Keratinocyte (primary cell): ENCODE measurements around the gene NEUROG1. TPM values are rescaled to one million over a fixed set of nuclear protein-coding genes. Genes with fewer than 3 reads are reported as not detected.

Source experiments
- DNase-seq: peaks from one replicate; pipeline ENCODE4 v3.0.0-alpha.2; 2011; ENCODE audit warnings: low read depth, missing footprints, low spot score
- FAIRE-seq: peaks from 2 replicates; lab custom pipeline; 2011; peaks lifted over from hg19 to GRCh38; lab: Jason Lieb, UNC
- H2AFZ ChIP-seq: 2 replicates; pipeline ENCODE4 v1.6.0; 2012; ENCODE audit warnings: low read length, control low read depth, inconsistent platforms; ENCODE audit not compliant: control insufficient read depth
- H3K27ac ChIP-seq: 2 replicates; pipeline ENCODE4 v1.5.1; 2011; ENCODE audit warnings: low read length; ENCODE audit not compliant: control insufficient read depth, insufficient read depth
- H3K27me3 ChIP-seq: 3 replicates; pipeline ENCODE4 v1.6.0; 2011; ENCODE audit warnings: low read length; ENCODE audit not compliant: control insufficient read depth, insufficient read depth; ENCODE audit errors: extremely low read depth
- H3K36me3 ChIP-seq, 2 experiments: 2 replicates in 1 of 2; 3 replicates in 1 of 2; pipeline ENCODE4 v1.5.1; 2011; ENCODE audit warnings: low read length in 2 of 2, mild to moderate bottlenecking in 1 of 2; ENCODE audit not compliant: control insufficient read depth in 2 of 2, insufficient read depth in 2 of 2; ENCODE audit errors: extremely low read depth in 1 of 2
- H3K4me1 ChIP-seq: 3 replicates; pipeline ENCODE4 v1.5.1; 2011; ENCODE audit warnings: low read length; ENCODE audit not compliant: control insufficient read depth, insufficient read depth; ENCODE audit errors: extremely low read depth
- H3K4me2 ChIP-seq: 3 replicates; pipeline ENCODE4 v1.6.0; 2011; ENCODE audit warnings: low read depth, low read length; ENCODE audit not compliant: control insufficient read depth, insufficient read depth; ENCODE audit errors: extremely low read depth
- H3K4me3 ChIP-seq, 3 experiments: fragments of 200-600 bp in 1 of 3; sonication (generic) in 1 of 3; 2 replicates in 2 of 3; 3 replicates in 1 of 3; pipeline ENCODE4 v1.5.1; 2011 to 2016; ENCODE audit warnings: low read length in 3 of 3, mild to moderate bottlenecking in 3 of 3, control low read depth in 2 of 3, inconsistent platforms in 1 of 3, low read depth in 1 of 3, mixed read lengths in 1 of 3, mixed run types in 1 of 3, moderate library complexity in 1 of 3; ENCODE audit not compliant: control insufficient read depth in 2 of 3, insufficient read depth in 2 of 3; ENCODE audit errors: extremely low read depth in 1 of 3
- H3K79me2 ChIP-seq: 2 replicates; pipeline ENCODE4 v1.6.0; 2012; ENCODE audit warnings: low read length; ENCODE audit not compliant: control insufficient read depth, insufficient read depth
- H3K9ac ChIP-seq: 3 replicates; pipeline ENCODE4 v1.6.0; 2011; ENCODE audit warnings: low read length; ENCODE audit not compliant: control insufficient read depth, insufficient read depth; ENCODE audit errors: extremely low read depth
- H3K9me1 ChIP-seq: 3 replicates; pipeline ENCODE4 v1.6.0; 2011; ENCODE audit warnings: low read length; ENCODE audit not compliant: control insufficient read depth, insufficient read depth; ENCODE audit errors: extremely low read depth
- H3K9me3 ChIP-seq: 2 replicates; pipeline ENCODE4 v1.5.1; 2012; ENCODE audit warnings: low read depth, low read length; ENCODE audit not compliant: control insufficient read depth
- H4K20me1 ChIP-seq: 3 replicates; pipeline ENCODE4 v1.6.0; 2011; ENCODE audit warnings: low read length; ENCODE audit not compliant: control insufficient read depth, insufficient read depth; ENCODE audit errors: extremely low read depth
- CTCF ChIP-seq, 3 experiments: IDR thresholded peaks in 1 of 3; conservative IDR thresholded peaks in 1 of 3; optimal IDR thresholded peaks in 1 of 3; 2 replicates in 2 of 3; 3 replicates in 1 of 3; pipeline versions ENCODE3 to v1.5.1; 2011; ENCODE audit warnings: low read length in 3 of 3, mild to moderate bottlenecking in 3 of 3, moderate library complexity in 2 of 3, control low read depth in 1 of 3, inconsistent platforms in 1 of 3; ENCODE audit not compliant: insufficient read depth in 2 of 3; ENCODE audit errors: extremely low read depth in 1 of 3
- EZH2 ChIP-seq: IDR thresholded peaks from one replicate; pipeline ENCODE4 v1.6.1; 2012; ENCODE audit warnings: inconsistent platforms, mild to moderate bottlenecking, low read length, moderate library complexity
- dilution Hi-C: fragments of 300-500 bp; cut with MboI; formaldehyde crosslinking; loops from one replicate; pipeline ENCODE4 v1.7.0; 2020; ENCODE audit warnings: low sequenced_read_pairs; ENCODE audit not compliant: extremely low pct_ligation_motif_present
- polyA plus RNA-seq, 5 experiments: library from polyadenylated mRNA; depleted of rRNA in 3 of 5; stranded (reverse) in 3 of 5; stranded (forward) in 1 of 5; unstranded in 1 of 5; fragments of >200 nt; gene quantifications; 1 replicate in 1 of 5; 2 replicates in 3 of 5; 3 replicates in 1 of 5; pipeline versions ENCODE4 v1.2.1 to v1.2.3, GENCODE V29; 2011 to 2012; ENCODE audit warnings: missing spikeins in 2 of 5, low read depth in 1 of 5, low replicate concordance in 1 of 5

The NEUROG1 gene
- polyA plus RNA-seq, 1 donor (not counting 4 experiments of a cell fraction or from before 2014, with no cell fraction given), result not detected

GRCh38 chr5:135492319-135492626 lies 43.5 kb downstream of the NEUROG1 start:
- DNase-seq (peak; percentile 69), FAIRE-seq (peak; percentile 97)
- Histone ChIP-seq H3K79me2 (no peaks in the 10 kb centered on the region), H3K27ac (peak overlapping the region; percentile 51), H3K9me1 (peaks cover 4% of the 10 kb centered on the region), H3K9me3 (no peaks in the 10 kb centered on the region), H3K4me1 (peaks cover 44% of the 10 kb centered on the region), H3K4me3 (no peak overlapping the region), H3K9ac (no peak overlapping the region), H2AFZ (no peak overlapping the region), H3K27me3 (no peaks in the 10 kb centered on the region), H3K36me3 (no peaks in the 10 kb centered on the region), H4K20me1 (no peaks in the 10 kb centered on the region), H3K4me2 (peak overlapping the region; percentile 65)
- dilution Hi-C loops, result no loop called here
- TF ChIP-seq CTCF (optimal IDR thresholded peaks at IDR 0.05 in 1 of 3, IDR thresholded peaks at IDR 0.05 in 1 of 3, conservative IDR thresholded peaks at IDR 0.05 in 1 of 3; ENCODE audit: extremely low read depth in 1 of 3, insufficient read depth in 2 of 3, low read length in 3 of 3), result no peak
- TF ChIP-seq EZH2, result no peak

- Histone ChIP-seq H4K20me1 (no peaks in the 10 kb centered on the region), H3K9me3 (no peaks in the 10 kb centered on the region), H3K79me2 (no peaks in the 10 kb centered on the region), H3K9me1 (peaks cover 4% of the 10 kb centered on the region), H3K27ac (peak overlapping the region; percentile 51), H3K9ac (no peak overlapping the region), H3K36me3 (no peaks in the 10 kb centered on the region), H3K4me1 (peaks cover 43% of the 10 kb centered on the region), H3K27me3 (no peaks in the 10 kb centered on the region), H2AFZ (peak overlapping the region; percentile 17), H3K4me3 (peak overlapping the region in 1 of 3 experiments; percentile 34), H3K4me2 (peak overlapping the region; percentile 65)
- TF ChIP-seq CTCF (optimal IDR thresholded peaks at IDR 0.05 in 1 of 3, IDR thresholded peaks at IDR 0.05 in 1 of 3, conservative IDR thresholded peaks at IDR 0.05 in 1 of 3; ENCODE audit: extremely low read depth in 1 of 3, insufficient read depth in 2 of 3, low read length in 3 of 3) (no peak), EZH2 (no peak)
- peak; percentile 78 for DNase-seq
- no peak for FAIRE-seq
- dilution Hi-C loops, result no loop called here
Observed at GRCh38 chr5:135491552-135492318, 44.0 kb downstream of the NEUROG1 start.
